Kidney (tissue), 14 donors: ENCODE results near the gene PLXNA2. TPM values are rescaled to one million over a fixed set of nuclear protein-coding genes. Genes with fewer than 3 reads are reported as not detected.

Experiments used
- DNase-seq, 5 donors: peaks; one replicate each; pipeline ENCODE4 v3.0.0-alpha.2; 2013 to 2020
- FAIRE-seq: peaks from 2 replicates; lab custom pipeline; 2012; peaks lifted over from hg19 to GRCh38; lab: Jason Lieb, UNC
- H3K27ac ChIP-seq, 2 donors: one replicate each; pipeline ENCODE4 v1.7.0; 2013; ENCODE audit warnings: low read depth in 2 of 2, low read length in 2 of 2, inconsistent platforms in 1 of 2
- H3K27me3 ChIP-seq: one replicate; pipeline ENCODE4 v1.7.1; 2013; ENCODE audit warnings: low read length, inconsistent platforms; ENCODE audit not compliant: control insufficient read depth, insufficient read depth
- H3K36me3 ChIP-seq, 3 donors: one replicate each; pipeline versions ENCODE4 v1.7.0 to v1.7.1; 2013; ENCODE audit warnings: low read length in 3 of 3, control low read depth in 1 of 3, inconsistent platforms in 1 of 3; ENCODE audit not compliant: insufficient read depth in 3 of 3, control insufficient read depth in 2 of 3
- H3K4me1 ChIP-seq, 3 donors: one replicate each; pipeline versions ENCODE4 v1.7.0 to v1.7.1; 2013; ENCODE audit warnings: low read length in 3 of 3, inconsistent platforms in 1 of 3, low read depth in 1 of 3; ENCODE audit not compliant: control insufficient read depth in 2 of 3, insufficient read depth in 2 of 3
- H3K4me3 ChIP-seq, 3 donors: one replicate each; pipeline versions ENCODE4 v1.7.0 to v1.8.1; 2013; ENCODE audit warnings: low read length in 3 of 3, control low read depth in 1 of 3, inconsistent platforms in 1 of 3
- H3K9ac ChIP-seq, 3 donors: one replicate each; pipeline versions ENCODE4 v1.7.0 to v1.7.1; 2013; ENCODE audit warnings: low read length in 3 of 3, control low read depth in 1 of 3, inconsistent platforms in 1 of 3
- H3K9me3 ChIP-seq, 3 donors: one replicate each; pipeline versions ENCODE4 v1.7.0 to v1.7.1; 2013; ENCODE audit warnings: low read length in 3 of 3, control low read depth in 1 of 3, inconsistent platforms in 1 of 3; ENCODE audit not compliant: control insufficient read depth in 2 of 3, insufficient read depth in 1 of 3
- CTCF ChIP-seq: IDR thresholded peaks from 3 replicates; pipeline ENCODE4 v1.5.1; 2012; ENCODE audit warnings: mild to moderate bottlenecking, moderate library complexity, borderline replicate concordance; ENCODE audit not compliant: insufficient read depth; ENCODE audit errors: extremely low read depth
- intact Hi-C: fragments of 100-400 bp; cut with DNase I; formaldehyde crosslinking; loops from one replicate; pipeline ENCODE4 v1.11.1; 2022
- polyA plus RNA-seq: library from polyadenylated mRNA; stranded (reverse); fragments of 350-450 nt; fragmentation: Illumina TruSeq; extraction: RNeasy Lipid Tissue Mini Kit (QIAGEN cat#74804); gene quantifications from one replicate; pipeline ENCODE4 v1.2.3, GENCODE V29; 2014; ENCODE audit warnings: low read depth, low replicate concordance; ENCODE audit not compliant: insufficient read depth
- total RNA-seq: library from RNA; stranded (reverse); fragmentation: NEBNext Ultra II Directional; extraction: Animal tissue kit (Norgen Biotek cat#: 25700); gene quantifications from one replicate; pipeline ENCODE4 v1.2.1, GENCODE V29; 2021
- donor health status: control.
- donor health status: control.
- donor health status: control.
- donor health status: control.
- donor health status: control.
- donor health status: DM: yes; HTN: yes; CAD: no.
- donor health status: Normal renal cell carcinoma (clear cell type).

Gene PLXNA2
- total and polyA plus RNA-seq, 2 donors from 2014 or later: 2.4 to 27.9 TPM

- TF ChIP-seq CTCF: no peak
- H3K4me1 ChIP-seq: peaks cover 0 to 3% (median 0%) of the 10 kb centered on the region in 3 donors
- H3K27ac ChIP-seq: no peak overlapping the region
- no peaks in the 10 kb centered on the region for H3K27me3 ChIP-seq
- H3K36me3 ChIP-seq: no peaks in the 10 kb centered on the region
- FAIRE-seq (no peak), DNase-seq (no peak)
- no peak overlapping the region for H3K9ac ChIP-seq
- H3K9me3 ChIP-seq: no peaks in the 10 kb centered on the region
- intact Hi-C loops: loop anchor here (10.0 kb wide), 1 partner anchor 223 kb away; no protein-coding TSS in a partner anchor
- no peak overlapping the region for H3K4me3 ChIP-seq
Measured at GRCh38 chr1:208247696-208248095, 3.5 kb upstream of the PLXNA2 start.

GRCh38 chr1:208245185-208245705, 1.1 kb upstream of the PLXNA2 start:
- H3K4me1 ChIP-seq: peaks cover 0 to 22% (median under 1%) of the 10 kb centered on the region in 3 donors
- intact Hi-C loops: loop anchor here (10.0 kb wide), 1 partner anchor 220 kb away; no protein-coding TSS in a partner anchor
- TF ChIP-seq CTCF: peak; percentile 83
- no peaks in the 10 kb centered on the region for H3K27me3 ChIP-seq
- peak overlapping the region in 1 of 2 donors; percentile 80 for H3K27ac ChIP-seq
- H3K36me3 ChIP-seq: no peaks in the 10 kb centered on the region
- H3K9ac ChIP-seq: peak overlapping the region in 1 of 3 donors; percentile 57
- H3K4me3 ChIP-seq: peak overlapping the region; percentile 33 to 76 (median 59)
- no peaks in the 10 kb centered on the region for H3K9me3 ChIP-seq
- DNase-seq (peak; percentile 90 to 97 (median 92)), FAIRE-seq (peak; percentile 58)

GRCh38 chr1:208243527-208243966, 637 bp downstream of the PLXNA2 start:
- FAIRE-seq: no peak
- Histone ChIP-seq H3K27ac (peak overlapping the region; percentile 68 to 80), H3K27me3 (no peaks in the 10 kb centered on the region), H3K36me3 (no peaks in the 10 kb centered on the region), H3K4me3 (peak overlapping the region; percentile 49 to 71 (median 66)), H3K9me3 (no peaks in the 10 kb centered on the region), H3K9ac (peak overlapping the region; percentile 30 to 77 (median 66)), H3K4me1 (peaks cover 4 to 36% (median 13%) of the 10 kb centered on the region in 3 donors)
- no peak for TF ChIP-seq CTCF
- peak in 2 of 5 donors; percentile 35 to 78 for DNase-seq
- intact Hi-C loops: loop anchor here (10.0 kb wide), 1 partner anchor 219 kb away; no protein-coding TSS in a partner anchor
